Ramos (cell line): ENCODE data around the gene CCDC78.

Experiments
- in situ Hi-C: fragments of 300-500 bp; cut with MboI; formaldehyde crosslinking; loops from one replicate; pipeline ENCODE4 v1.14.3; 2022; ENCODE audit warnings: low sequenced_read_pairs; ENCODE audit not compliant: unreplicated experiment

CCDC78 gene

DNA sequence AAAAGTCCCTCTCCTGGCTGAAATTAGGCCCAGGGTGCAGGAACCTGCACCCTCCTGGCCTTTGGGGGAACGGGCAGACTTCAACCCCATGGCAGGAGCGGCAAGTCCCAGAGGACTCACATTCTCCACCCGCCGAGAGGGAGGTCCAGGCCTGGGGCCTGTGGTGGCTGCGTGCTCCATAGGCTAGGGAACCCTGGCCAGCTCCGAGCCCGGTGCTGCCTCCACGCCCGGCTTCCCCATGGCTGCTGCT, 130 bp downstream of the CCDC78 start:
- in situ Hi-C loops = no loop called here

DNA sequence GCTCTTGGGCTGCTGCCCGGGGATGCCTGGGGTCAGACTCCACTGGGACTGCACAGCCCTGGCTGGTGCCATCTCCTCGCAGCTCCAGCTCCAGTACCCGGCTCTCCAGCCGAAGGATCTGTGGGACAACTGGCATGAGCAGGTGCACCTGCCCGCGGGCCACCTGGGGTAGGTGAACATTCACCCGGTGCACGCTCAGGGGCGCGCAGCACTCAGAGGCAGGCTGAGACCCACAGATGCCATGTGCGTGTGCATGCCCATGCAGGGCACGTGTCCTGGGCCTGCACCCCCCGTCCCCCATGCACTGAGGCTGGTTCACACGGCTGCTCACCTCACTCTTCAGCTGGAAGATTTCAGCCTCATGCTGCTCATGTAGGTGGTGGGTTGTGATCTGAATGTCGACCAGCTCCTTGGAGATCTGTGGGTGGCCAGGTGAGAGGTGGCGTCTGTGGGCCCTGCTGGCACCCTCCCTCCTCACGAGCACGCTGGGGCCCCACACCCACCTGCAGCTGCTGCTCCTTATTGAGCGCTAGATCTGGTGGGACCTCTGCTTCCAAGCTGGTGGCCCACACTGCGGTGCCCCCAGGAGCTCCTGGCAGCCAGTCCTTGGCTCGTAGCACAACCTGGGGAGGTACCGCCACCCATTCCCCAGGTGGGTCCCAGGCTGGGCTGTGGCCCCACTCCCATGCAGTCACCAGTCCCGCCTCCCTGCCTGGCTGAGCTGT, 618 bp downstream of the CCDC78 start:
- in situ Hi-C loops = no loop called here

DNA sequence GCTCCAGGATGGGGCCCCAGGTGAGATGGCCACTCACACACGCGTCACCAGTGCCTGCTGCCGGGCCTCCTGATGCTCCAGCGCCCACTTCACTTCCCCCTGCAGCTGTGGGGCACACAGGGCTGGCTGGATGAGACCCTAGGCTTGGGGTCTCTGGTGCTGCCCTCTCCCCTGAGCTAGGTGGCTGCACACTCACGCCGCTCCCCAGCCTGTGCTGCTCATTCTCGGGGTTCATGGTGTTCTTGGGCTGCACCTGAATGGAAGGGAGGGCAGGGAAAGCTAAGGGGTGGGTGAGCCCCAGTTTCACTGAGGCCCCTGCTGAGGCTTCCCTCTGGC, 1.2 kb downstream of the CCDC78 start:
- in situ Hi-C loops = no loop called here

DNA sequence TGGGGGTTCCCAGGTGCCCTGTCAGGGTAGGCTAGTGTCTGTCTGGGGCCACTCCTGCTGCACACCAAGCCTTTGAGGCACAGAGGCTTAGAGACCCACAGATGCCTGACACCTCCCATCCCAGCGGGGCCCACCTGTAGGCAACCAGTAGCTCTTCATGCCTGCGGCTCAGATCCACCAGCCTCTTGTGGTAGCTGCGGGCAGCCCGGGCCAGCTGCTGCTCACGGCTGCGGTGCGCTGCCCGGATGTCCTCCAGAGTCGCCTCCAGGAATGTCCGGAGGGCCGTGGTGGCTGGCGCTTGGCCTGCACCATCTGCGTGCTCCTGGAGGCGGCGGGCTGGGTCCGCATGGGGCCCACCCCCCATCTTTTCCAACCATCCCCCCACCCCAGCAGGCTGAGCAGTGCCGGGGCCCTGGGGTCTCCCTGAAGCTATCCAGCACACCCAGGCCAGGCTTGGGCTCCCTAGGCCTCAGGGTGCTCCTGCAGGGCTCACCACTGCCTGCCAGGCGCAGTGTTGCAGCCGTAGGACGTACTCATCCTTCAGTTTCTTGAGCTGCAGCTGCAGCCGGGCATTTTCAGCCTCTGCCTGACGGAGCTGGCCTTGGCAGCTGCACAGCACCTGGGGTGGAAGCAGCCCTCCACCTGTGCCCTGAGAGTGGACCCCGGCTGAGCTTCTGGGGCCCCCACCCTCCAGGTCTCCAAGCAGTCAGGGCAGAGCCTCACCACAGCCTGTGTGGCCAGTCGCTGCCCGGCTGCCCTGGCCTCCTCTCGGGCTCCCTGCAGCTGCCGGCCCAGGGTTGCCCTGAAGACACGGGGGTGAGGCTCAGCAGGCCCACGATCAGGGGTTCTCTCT, 1.8 kb downstream of the CCDC78 start:
- in situ Hi-C loops = loop anchor here (25.0 kb wide), 1 partner anchor 338 kb away; the partner anchor contains the start of gene SSTR5

DNA sequence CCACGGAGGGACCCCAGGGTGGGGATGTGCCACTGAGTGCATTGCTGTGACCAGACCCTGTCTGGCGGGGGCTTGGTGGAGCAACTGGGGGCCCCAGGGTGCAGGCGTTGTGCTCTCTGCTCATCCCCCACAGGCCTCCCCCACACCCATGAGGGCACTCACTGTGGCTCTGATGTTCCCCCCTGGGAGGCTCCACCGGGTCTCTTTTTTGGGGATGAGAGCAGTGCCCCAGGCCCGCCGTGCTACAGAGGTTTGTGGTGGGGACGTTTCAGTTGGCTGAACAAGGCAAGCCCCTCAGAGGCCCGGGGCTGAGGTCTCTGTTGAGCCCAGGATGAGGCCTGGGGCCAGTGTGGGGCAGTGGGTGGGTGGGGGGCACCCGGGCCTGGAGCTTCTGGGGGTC, 2.5 kb downstream of the CCDC78 start:
- in situ Hi-C loops = loop anchor here (25.0 kb wide), 1 partner anchor 339 kb away; the partner anchor contains the start of gene SSTR5

DNA sequence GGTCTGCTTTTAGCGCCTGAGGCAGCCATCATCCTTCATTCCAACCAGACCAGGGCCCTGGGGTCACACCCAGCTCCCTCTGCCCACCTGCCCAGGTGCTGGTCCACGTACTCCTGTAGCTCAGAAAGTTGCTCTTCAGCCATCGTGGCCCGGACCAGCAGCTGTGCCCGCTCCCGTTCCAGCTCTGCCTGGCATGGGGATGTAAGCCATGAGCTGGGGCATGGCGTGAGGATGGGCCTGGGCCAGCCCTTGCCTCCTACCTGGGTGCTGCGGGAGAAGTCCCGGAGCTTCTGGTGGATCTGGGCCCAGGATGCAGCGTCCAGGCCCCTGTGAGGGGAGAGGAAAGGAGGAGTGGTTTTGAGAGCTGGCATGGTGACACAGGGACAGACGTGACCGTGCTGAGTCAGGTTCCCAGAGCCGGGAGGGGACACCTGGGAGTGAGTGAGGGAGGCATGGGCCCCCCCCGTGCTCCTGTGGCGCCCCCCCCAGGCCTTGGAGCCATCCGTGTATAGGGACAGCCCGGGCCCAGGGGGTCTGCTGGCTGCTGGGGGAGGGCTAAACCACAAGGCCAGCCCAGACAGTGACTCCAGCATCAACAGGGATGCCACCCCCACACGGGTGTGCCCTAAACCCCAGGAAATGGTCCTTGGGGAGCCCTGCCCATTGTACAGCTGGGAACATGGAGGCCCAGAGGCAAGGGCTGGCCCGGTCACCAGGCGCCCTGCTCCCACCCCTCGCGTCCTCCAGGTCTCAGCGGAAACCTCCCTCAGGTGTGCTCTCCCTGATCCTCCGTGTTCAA, 3.2 kb downstream of the CCDC78 start:
- in situ Hi-C loops = loop anchor here (25.0 kb wide), 1 partner anchor 339 kb away; the partner anchor contains the start of gene SSTR5

DNA sequence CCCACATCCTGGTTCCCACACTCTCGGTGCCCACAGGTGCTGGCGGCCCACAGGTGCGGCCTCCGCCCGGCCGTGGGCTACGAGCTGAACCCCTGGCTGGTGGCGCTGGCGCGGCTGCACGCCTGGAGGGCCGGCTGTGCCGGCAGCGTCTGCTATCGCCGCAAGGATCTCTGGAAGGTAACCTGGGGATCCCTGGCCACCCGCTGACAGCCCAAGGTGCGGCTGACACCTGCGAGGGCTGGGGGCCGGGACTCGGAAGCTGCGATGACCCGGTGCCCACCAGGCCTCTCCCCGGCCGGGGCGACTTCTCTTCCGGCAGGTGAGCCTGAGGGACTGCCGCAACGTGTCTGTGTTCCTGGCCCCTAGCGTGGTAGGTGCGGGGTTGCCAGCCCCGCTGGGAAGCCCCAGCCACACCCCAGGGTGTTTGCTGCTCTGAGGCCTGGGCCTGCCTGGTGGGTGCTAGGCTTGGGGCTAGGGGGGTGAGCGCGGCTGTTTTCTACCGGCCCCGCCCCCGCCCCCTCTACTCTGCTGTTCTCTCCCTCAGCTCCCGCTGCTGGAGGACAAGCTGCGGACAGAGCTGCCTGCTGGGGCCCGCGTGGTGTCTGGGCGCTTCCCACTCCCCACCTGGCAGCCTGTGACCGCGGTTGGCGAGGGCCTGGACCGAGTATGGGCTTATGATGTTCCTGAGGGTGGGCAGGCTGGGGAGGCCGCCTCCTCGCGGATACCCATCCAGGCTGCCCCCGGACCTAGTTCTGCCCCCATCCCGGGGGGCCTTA, 4.3 kb downstream of the CCDC78 start:
- in situ Hi-C loops = loop anchor here (25.0 kb wide), 1 partner anchor 340 kb away; the partner anchor contains the start of gene SSTR5

DNA sequence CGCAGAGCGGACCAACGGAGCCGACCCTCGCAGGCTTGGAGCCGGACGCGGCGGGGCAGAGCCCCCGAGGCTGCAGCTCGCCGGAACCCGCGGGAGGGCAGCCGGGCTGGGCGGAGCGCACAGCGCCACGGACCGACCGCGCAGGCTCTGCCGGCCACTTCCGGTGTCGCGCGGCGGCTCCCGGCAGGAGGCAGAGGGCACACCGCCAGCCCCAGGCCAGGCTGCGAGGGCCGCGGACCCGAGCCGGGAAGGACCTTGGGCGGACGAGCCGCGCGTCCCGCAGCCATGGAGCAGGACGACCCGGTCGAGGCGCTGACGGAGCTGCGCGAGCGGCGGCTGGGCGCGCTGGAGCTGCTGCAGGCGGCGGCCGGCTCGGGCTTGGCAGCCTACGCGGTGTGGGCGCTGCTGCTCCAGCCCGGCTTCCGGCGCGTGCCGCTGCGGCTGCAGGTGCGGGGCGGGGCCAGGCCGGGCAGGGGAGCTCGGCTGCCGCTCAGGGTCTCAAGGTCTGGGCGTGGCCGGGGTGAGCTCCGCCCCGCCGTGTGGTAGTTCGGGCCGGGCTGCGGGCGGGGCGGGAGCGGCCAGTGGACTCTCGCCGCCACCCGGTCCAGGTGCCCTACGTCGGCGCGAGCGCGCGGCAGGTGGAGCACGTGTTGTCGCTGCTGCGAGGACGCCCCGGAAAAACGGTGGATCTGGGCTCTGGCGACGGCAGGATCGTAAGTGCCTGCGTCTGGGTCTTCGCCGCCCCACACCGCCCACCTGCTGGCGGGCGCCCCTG, 5.1 kb downstream of the CCDC78 start, which contains the start of gene ANTKMT:
Gene ANTKMT, plus strand, starts transcription at position 157 of the 775 bp plus-strand sequence. Its CDS starts 129 bp downstream, at position 286.
- in situ Hi-C loops = loop anchor here (25.0 kb wide), 1 partner anchor 341 kb away; the partner anchor contains the start of gene SSTR5

DNA sequence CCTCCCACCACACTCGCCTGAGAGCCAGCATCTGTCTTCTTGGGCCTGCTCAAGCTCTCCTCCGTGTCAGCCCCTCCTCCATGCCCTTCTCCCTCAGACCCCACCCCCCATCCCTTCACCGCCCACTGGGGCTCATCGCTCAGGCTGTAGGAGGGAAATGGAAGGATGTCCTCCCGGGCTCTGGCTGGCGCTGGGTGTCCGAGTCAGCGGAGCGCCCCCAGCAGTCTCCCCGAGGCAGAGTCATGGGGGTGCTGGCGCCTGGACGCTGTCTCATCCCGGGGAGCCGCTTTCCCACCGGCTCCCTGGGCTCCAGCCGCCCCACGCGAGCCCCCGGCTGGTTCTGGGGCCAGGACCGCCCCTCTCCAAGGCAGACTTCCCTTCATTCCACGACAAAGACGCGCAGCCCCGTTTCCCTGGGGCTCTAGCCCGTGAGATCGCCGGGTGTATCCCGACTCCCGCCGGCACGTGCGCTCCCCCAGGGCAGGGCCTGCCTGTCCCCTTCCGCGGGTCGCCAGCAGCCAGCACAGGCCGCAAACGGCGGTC, 5.7 kb downstream of the CCDC78 start:
- in situ Hi-C loops = loop anchor here (25.0 kb wide), 1 partner anchor 342 kb away; the partner anchor contains the start of gene SSTR5

DNA sequence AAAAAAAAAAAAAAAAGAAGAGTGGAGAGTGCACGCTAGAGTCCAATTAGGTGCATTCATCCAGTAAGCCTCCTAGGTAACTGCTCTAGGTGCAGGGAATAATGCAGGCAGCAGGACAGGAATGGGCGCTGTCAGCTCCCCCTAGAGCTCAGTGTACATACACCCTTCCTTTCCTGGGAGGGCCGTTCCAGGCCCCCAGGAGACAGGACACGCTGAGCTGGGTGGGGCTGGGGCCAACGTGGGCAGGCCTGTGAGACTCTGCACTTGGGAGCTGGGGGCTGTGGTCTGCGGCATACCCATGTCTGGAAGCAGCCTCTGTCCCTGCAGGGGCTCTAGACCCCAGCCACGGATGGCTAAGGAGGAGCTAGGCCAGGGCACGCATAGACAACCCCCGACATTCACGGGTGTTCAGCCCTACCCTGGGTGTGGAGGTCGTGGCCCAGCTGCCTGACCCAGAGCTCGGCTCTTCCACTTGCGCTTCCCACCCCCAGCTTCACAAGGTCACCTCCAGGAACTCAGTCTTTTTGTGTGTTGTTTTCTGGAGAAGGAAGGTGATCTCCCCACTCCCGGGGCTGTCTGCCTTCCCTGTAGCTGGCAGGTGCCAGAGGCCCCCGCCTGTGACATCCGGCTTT, 6.3 kb downstream of the CCDC78 start:
- in situ Hi-C loops = loop anchor here (25.0 kb wide), 1 partner anchor 342 kb away; the partner anchor contains the start of gene SSTR5

DNA sequence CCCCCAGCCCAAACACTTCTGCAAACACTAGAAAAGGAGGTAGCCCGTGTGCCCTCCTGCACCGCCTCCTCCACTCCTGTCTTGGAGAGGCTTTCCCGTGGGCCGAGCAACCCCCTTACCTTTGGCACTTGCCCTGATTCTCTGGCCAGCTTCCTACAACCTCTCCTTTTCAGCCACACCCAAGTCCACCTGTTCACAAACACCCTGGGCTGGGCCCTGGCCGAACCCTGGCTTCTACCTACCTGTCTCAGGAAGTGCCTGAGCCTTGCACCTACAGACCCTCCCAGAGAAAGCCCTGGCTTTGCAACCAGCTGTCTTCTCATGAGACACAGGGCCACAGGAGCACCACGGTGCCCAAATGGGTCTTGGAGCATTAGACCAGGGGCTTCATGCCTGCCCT, 7.3 kb downstream of the CCDC78 start:
- in situ Hi-C loops = loop anchor here (25.0 kb wide), 1 partner anchor 343 kb away; the partner anchor contains the start of gene SSTR5

DNA sequence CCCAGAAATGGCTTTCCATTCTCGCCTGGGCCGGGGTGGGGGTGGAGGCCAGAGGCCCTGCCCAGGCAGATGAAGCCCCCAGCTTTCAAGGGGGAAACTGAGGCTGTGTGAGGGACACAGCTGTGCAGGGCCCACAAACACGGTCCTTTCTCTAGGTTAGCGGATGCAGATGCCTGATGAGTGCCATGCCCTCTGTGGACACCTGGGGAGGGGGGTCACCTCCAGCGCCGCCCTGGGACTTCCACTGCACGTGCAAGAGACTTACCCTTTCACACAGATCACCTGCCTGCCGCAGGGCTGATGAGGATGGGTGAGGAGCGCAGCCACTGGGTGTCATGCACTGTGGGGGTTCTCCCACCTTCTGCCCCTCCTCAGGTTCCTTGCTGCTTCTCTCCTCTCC, 7.9 kb downstream of the CCDC78 start:
- in situ Hi-C loops = loop anchor here (25.0 kb wide), 1 partner anchor 344 kb away; the partner anchor contains the start of gene SSTR5

DNA sequence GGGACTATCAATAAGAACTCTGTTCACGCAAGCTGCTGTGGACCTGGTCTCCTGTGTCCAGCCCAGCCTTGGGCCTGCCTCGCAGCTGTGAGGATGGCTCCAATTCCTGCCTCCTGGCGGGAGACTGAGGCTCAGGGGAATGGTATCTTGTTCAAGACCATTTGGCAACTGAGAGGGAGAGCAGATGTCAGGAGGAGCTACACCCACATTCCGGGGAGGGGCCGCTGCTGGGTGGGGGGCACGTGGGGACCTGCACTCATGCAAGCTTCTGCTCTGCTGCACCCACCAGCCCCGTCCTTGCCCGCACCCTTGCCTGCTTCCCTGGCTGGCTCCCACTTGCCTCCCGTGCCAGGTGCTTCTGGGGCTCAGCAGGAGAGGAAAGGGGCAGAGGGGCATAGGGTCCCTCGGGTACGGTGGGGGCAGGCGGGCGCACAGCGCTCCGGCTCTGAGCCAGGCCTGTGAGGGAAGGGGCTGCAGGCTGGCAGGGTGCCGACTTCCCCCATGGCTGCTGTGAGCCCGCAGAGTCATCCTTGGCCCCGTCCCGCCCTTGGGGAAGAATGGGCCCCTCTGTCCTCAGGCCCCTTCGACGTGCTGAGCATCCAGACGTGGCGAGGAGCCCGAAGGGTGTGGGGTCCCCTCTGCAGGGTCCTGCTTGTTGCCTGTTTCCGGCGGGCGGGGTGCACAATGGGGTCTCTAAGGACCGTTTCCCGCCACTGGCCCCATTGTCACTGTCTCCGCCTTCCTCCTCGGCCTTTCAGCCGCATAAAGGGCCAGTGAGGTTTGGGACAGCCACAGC, 8.6 kb downstream of the CCDC78 start:
- in situ Hi-C loops = loop anchor here (25.0 kb wide), 1 partner anchor 345 kb away; the partner anchor contains the start of gene SSTR5

DNA sequence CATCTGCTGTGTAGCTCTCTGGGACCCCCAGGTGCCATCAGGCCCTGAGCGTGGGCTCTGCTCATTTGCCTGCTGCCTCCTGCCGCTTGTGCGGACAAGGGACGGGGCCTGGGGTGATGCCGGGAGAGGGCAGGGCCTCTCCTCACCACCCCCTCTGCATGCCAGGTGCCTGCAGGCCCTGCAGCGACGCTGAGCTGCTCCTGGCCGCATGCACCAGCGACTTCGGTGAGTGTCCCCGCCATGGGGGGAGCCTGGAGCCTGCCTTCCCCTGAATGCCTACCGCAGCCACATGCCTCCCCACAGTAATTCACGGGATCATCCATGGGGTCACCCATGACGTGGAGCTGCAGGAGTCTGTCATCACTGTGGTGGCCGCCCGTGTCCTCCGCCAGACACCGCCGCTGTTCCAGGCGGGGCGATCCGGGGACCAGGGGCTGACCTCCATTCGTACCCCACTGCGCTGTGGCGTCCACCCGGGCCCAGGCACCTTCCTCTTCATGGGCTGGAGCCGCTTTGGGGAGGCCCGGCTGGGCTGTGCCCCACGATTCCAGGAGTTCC, 9.4 kb downstream of the CCDC78 start:
- in situ Hi-C loops = loop anchor here (25.0 kb wide), 1 partner anchor 345 kb away; the partner anchor contains the start of gene SSTR5

DNA sequence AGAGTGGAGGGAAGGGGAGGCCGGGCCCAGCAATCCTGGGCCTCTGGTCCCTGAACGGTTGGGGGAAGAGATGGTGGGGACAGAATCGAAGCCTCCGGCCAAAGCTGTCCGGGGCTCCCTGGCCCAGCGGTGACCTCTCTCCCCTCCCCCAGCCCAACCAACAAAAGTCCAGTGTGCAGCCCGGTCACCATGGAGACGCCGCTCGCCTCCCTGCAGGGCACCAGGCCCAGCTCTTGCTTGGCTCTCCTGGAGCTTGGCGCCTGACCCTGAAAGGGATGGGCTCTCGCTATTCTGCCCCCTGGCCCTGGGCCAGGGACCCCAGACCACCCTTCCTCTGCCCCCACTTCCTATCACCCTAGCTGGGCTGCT, 10.1 kb downstream of the CCDC78 start:
- in situ Hi-C loops = loop anchor here (25.0 kb wide), 1 partner anchor 346 kb away; the partner anchor contains the start of gene SSTR5

DNA sequence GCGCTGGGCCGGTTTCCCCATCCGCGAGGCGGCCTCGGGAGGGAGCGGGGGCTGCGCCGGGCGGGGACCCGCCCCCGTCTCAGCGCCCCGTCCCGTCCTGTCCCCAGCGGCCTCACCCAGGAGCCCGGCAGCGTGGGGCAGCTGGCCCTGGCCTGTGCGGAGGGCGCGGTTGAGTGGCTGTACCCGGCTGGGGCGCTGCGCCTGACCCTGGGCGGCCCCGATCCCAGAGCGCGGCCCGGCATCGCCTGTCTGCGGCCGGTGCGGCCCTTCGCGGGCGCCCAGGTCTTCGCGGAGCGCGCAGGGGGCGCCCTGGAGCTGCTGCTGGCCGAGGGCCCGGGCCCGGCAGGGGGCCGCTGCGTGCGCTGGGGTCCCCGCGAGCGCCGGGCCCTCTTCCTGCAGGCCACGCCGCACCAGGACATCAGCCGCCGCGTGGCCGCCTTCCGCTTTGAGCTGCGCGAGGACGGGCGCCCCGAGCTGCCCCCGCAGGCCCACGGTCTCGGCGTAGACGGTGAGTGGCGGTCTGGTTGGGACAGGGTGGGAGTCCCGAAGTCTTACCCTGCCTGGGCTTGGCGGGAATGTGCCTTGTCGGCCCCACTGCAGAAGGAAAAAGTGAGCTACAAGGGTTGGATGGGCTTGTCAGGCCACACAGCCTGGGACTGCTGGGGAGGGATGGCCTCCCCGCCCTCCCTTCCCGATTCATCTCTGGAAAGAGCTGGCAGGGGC, 10.6 kb downstream of the CCDC78 start:
- in situ Hi-C loops = loop anchor here (25.0 kb wide), 1 partner anchor 347 kb away; the partner anchor contains the start of gene SSTR5
